Putamen (tissue), 1 donor: ENCODE data around the gene GALT.

Source experiments
- DNase-seq: peaks from one replicate; pipeline ENCODE4 v3.0.0-alpha.2; 2016; ENCODE audit warnings: low spot score

Gene GALT

DNA sequence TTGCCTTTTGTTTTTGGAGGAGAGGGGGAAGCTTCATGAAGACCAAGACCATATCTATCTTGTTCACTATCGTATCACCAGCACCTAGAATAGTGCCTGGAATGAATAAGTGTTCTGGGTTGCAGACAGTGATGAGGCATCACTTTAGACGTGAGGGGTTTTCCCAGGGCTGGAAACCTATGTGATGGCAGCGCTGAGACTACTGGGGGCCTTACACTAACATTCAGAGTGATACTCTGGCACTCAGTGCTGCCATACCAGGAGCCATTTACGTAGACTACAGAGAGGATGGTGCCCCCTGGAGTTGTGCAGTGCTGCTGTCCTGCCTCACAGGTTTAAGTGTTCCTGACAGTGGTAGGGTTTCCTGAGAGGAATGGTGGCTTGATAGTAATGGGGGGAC is 37.7 kb downstream of the GALT start:
- no peak for DNase-seq

DNA sequence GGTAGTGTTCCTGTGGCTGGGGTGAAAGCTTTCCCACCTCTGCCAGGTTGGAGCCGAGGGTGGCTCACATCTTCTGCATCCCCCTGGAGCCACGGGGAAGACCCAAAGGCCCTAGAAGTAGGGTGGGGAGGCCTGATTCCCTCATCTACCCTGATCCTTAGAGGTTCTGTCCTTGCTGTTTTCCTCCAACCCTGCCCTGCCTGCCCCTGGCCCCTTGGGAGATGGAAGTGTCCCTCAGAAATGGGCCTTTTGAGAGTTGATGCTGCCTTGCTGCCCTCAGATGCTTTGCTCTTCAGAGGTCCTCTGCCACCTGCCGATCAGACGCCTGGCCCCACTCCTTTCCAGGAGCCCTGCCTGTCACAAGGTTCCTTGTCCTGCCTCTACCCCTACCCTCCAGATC is 38.3 kb downstream of the GALT start:
- no peak for DNase-seq

GRCh38 chr9:34685591-34685990 is 39.1 kb downstream of the GALT start:
- no peak for DNase-seq

DNA sequence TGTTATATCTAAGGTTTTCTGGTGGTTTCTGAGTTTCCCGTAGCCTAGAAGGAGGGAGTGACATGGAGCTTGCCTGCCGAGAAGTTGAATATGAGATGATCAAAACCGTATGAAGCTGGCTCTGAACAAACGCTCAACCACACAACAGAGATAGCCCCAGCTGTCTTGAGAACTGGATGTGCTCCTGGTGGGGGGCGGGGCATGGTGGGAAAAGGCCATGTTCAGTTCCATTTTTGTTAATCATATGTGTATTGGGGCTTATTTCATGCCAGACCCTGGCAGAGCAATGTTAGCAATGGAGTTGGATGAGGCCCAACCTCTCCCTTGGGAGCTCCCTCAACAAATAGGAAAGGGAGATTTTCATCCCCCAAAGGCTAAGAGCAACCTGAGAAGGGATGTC is 39.8 kb downstream of the GALT start:
- no peak for DNase-seq

GRCh38 chr9:34686732-34687131 is 40.3 kb downstream of the GALT start:
- DNase-seq: no peak

- DNase-seq: no peak
These were observed 41.0 kb downstream of the GALT start for GRCh38 chr9:34687276-34688030.

DNA sequence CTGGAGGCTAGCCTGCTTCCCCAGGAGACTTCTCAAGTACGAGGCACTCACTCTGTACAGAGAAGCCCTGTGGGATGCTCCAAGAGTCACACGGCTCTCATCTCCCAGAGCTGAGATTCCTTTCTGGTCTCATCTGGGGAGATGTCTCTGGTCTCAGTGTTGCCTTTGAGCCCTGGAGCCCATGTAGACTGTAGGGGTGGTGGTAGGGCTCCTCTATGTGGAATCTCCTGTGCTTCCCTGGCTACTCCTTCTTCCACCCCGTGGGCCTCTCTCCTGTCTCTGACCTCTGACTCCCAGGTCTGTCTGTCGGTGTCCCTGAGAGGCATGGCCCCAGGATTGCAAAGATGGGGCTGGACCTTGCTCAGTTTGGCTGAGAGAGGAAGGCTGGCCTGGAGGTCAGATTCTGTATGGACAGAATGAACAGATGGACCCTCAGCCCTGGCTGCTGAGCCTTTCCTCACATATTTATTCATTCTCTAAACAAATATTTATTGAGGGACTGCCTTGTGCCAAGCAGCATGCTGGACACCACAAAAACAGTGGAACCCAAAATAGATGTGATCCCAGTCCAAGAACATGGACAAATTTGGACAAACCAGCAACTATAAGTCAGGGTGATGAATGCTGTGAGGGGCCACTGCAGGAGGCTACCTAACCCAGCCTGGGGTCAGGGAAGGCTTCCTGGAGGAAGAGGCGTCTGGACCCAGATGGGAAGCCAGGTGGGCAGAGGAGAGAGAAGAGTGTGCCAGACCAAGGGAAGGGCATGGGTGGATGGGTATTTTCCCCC is 42.0 kb downstream of the GALT start:
- no peak for DNase-seq

- DNase-seq: no peak
These were observed 42.6 kb downstream of the GALT start for GRCh38 chr9:34689116-34689470.

DNA sequence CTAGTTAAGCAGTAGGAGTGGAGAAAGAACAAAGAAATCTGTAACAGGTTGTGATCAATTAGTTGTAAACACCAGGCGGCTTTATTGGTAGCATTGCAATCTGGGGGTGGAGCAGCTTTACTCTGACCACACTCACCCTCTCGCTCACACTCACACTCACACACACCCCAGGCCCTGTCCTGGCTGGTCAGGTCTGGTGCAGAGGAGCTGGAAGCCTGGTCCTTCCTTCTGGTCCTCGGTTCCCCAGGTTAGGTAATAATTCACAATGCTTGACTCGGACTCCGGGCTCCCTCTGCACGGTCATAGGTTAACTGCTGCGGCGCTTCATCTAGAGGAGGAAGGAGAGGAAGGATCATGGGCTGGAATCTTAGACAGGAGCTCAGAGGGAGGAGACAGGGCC is 43.0 kb downstream of the GALT start:
- no peak for DNase-seq

DNA sequence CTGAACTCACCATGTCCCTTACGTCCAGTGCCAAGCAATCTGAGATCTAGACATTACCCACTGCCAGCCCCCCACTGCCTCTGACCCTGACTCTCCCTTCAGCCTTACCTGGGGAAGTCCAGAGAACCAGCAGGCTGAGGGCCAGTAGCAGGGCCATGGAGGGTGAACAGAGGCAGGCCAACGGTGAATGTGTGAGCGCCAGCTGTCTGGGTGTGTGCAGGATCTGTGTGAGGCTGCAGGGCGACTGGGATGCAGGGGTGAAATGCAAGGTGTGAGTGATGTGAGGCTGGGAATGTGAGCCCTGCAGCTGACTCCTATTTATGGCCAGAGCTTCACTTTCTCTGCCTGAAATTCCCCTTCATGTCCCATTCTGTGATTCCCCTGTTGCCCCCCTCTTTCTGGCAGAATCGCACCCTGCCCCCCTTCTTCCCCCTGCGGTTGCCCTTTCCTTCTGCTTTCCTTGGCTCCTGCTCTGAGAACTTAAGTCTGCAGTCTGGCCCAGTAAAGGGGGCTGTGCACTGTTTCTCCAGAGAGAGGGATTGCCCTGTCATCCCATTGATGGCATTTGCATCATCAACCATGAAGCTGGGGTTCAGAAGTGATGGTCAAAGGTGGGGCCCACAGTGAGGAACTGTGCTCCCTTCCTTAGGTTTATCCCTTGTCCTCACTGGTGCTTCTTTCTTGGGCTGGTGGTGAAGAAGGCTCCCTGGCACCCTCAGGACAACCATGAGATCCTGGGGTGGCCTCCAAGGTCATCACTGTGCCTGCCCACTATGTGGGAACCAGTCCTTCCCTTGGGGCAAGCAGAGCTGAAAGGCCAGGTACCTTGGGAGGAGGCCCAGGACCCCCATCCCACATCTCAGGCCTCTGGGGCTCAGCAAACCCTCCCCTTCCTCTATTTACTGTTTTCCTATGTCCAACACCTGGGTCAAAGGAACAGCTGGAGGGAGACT is 44.8 kb downstream of the GALT start, which contains the start of gene CCL19:
Gene CCL19, minus strand, starts transcription at position 294 of the 953 bp plus-strand sequence. Its CDS starts 137 bp downstream, at position 157.
- no peak for DNase-seq

DNA sequence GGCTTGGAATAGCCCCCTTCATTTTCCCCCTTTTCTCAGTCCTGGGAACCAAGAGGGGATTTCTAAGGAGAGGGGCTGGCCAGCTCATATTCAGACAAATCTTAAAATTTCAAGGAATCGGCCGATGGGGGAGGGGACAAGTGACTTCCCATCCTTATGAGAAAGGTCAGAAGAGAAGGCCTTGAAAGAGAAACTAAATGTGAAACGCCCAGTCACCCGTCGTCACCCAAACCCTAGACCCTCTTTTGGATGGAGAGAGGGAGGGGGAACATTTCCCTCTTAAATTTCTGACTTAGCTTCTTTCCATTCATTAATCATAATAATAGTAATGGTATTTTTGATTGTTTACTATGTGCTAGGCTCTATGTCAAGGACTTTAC is 45.5 kb downstream of the GALT start:
- DNase-seq: no peak

DNA sequence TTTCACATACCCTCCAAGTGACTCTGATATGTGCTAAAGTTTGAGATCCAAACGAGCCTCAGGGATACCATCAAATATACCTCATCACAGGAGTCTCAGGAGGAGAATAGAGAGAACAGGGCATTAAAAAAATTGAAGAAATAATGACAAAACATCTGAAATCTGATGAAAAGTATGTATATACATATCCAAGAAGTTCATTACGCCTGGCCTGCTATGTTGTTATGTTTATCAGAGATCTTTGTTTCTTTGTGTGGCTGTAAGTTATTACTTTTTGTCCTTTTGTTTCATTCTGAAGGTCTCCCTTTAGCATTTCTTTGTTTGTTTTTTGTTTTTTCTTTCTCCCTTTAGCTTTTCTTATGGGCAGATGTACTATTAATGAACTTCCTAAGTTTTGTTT is 47.1 kb downstream of the GALT start:
- DNase-seq: no peak

- DNase-seq: no peak
These were observed 48.3 kb downstream of the GALT start for GRCh38 chr9:34694811-34695210.
